T-helper 9 cell (primary cell): ENCODE results near the gene IL10RB.
A peak's percentile ranks its signal among the peaks of the same experiment; 100 is the strongest.

Source experiments
- DNase-seq: peaks from one replicate; pipeline ENCODE4 v3.0.0-alpha.2; 2020

Gene IL10RB

DNA sequence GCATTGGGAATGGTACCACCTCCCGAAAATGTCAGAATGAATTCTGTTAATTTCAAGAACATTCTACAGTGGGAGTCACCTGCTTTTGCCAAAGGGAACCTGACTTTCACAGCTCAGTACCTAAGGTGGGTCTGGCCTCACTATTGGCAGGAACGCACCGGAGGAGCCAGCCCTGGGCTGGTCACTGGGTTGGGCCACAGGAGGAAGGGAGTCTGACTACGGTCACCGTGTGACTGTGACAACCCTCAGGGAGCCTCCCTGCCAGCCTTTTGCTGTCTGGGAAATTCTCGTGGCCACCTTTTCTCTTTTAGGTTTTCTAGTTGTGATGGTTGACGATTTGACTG, 2.2 kb downstream of the IL10RB start:
- DNase-seq = no peak

DNA sequence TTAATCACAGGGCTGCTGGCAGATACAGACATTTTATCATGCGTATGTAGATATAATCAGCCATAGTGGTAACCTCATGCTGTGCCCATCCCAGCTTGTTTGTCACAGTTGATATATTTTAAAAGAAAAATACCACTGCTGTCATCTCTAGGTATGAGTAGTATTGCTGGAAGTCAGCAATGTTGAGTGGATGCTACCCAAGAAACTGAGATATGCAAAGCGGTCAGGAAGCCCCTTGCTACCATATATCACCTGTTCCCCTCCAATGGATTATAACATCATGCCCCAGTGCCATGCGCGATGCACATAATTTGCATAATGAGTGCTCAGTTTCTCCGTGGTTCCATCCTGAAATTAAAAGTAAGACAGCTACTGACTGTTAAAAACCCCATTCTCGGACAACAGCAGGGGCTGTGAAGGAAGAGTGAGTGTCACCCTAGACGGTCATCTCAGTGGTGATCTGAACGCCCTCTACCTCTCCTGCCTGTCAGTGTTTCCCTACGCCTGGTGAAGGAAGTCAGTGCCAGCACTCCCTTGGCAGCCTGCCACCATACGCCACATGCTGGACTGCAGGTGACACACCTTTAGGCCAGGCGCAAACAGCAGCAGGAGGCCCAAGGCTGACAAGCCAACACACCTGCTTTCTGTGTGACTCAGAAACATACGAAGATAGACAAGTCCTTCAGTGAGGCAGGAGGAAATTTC, 2.7 kb downstream of the IL10RB start:
- peak; percentile 21 for DNase-seq

GRCh38 chr21:33270986-33271385, 4.8 kb downstream of the IL10RB start:
- no peak for DNase-seq

- DNase-seq = no peak
Measured at GRCh38 chr21:33273044-33273443, 6.9 kb downstream of the IL10RB start.

GRCh38 chr21:33278721-33279120, 12.6 kb downstream of the IL10RB start:
- DNase-seq = no peak

- no peak for DNase-seq
Measured at GRCh38 chr21:33279330-33279820, 13.2 kb downstream of the IL10RB start.

GRCh38 chr21:33281096-33281652, 15.0 kb downstream of the IL10RB start:
- no peak for DNase-seq

DNA sequence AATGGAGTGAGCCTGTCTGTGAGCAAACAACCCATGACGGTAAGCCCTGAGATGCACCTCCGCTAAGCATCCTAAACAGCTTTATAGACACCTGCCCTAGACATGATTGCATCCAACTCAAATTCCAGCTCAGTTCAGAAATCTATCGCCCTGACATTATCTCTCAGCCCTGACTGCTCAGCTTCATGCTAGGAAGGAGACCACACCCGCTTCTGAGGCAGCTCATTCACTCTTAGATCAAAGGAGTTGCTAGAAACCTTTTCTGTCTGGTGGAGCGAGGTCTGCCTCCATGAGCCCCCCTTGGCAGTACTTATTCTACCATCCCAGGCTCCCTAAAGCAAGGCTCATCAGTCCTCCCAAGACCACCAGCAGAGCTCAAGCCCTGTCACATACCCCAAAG, 17.0 kb downstream of the IL10RB start:
- DNase-seq = no peak

DNA sequence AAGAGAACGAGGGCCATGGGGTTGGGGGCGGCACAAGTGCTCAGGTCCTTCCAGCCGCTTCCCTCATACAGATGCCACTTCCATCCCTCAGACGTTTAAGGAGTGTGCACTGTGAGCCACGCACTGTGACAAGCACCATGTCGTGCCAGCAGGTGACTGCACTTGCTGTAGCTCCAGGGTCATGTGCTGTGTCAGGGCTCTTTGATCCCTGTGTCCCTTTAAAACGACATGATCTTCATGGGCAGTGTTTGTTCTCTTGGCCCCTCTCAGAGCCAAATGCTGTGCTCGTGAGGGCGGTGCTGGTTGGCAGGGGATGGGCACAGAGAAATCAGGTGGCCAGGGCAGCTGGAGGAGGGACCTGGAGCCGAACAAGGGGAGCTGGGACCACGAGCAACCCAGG, 19.9 kb downstream of the IL10RB start:
- no peak for DNase-seq

DNA sequence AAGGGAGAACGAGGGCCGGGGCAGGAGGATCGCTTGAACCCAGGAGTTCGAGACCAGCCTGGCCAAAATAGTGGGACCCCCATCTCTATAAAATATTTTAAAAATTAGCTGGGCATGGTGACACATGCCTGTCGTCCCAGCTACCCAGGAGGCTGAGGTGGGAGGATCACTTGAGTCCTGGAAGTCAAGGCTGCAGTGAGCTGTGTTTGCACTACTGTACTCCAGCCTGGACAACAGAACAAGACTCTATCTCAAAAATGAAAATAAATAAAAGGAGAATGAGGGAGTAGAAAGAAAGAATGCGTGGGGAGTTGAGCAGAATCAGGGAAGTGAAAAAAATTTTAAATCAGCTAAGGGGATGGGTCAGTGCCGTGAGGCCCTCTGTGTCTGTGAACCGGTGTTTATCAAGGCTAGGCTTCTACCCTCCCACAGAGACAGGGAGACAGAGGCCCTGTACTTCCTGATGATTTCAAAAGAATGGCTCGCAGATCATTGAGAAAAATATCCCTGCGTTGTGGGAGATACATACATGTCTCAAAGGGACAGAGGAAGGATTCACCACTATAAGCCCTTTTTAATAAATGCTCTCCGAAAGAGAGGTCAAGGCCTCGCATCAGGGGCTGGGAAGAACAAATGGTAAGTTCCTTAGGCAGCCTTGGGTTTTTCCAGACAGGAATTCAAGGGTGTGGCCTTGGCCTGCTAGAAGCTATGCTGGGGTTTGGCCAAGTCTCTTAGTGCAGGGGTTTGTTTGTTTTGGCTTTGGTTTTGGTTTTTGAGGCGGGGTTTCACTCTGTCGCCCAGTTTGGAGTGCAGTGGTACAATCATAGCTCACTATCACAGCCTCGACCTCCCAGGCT, 20.7 kb downstream of the IL10RB start:
- no peak for DNase-seq

GRCh38 chr21:33289199-33289819, 23.1 kb downstream of the IL10RB start:
- no peak for DNase-seq

DNA sequence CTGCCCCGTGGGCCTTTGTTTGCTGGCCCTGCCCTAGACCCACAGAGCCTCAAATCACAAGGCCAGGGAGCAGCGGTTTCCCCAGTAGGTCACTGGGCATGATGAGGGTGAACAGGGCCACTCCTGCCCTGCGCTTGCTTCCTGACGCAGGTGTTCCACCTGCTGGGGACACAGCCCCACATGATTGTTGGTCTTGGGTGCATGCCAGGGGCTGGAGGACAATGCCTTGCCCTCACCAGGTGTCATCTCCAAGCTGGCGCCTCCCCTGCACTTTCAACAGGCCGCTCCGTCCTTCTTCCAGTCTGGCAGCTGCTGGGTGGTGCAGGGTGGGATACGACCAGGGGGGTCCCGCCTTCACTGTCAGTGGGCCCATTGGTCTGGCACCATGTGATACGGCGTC, 24.3 kb downstream of the IL10RB start:
- DNase-seq = no peak

- DNase-seq = no peak
Measured at GRCh38 chr21:33291686-33292085, 25.5 kb downstream of the IL10RB start.

GRCh38 chr21:33292724-33293123, 26.6 kb downstream of the IL10RB start:
- no peak for DNase-seq

DNA sequence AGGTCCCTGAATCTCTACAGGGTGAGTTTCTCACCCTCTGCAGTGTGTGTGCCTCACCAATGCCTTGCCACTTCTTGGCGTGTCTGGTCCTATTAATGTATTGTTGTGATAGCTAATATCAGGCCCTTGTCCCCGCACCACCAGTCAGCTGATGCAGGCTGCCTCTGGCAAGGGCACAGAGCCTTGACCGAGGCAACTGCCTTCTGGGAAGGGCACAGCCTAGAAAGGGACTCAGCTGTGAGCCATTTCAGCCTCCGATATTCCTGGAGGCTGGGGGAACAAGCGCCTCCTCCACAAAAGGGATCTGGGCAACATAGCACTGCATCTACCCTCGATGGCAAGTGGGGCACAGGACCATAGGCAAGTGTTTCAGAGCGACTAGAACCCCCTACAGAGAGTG, 27.0 kb downstream of the IL10RB start:
- no peak for DNase-seq

DNA sequence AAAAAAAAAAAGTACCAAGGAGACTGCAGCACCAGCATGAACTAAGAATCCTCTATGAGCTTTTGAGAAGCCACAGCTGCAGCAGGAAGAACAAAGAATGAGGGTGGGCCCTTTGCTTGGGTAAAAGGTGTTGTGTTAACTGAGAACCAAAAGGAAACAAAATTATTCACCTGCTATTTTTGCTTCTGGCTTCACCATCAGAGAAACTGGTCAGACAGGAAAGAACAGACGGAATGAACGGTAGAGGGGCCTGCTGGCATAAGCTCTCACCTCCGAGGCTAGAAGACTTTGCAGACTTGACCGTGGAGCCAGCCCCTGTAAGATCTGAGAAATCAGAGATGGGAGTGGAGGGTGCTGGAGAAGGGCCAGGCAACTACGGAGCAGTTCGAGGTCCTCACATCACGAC, 27.6 kb downstream of the IL10RB start:
- DNase-seq = no peak

DNA sequence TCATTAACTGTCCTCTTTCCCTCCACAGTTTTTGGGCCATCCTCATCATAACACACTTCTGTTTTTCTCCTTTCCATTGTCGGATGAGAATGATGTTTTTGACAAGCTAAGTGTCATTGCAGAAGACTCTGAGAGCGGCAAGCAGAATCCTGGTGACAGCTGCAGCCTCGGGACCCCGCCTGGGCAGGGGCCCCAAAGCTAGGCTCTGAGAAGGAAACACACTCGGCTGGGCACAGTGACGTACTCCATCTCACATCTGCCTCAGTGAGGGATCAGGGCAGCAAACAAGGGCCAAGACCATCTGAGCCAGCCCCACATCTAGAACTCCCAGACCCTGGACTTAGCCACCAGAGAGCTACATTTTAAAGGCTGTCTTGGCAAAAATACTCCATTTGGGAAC, 30.0 kb downstream of the IL10RB start:
- no peak for DNase-seq

GRCh38 chr21:33299181-33299752, 33.1 kb downstream of the IL10RB start:
- no peak for DNase-seq

DNA sequence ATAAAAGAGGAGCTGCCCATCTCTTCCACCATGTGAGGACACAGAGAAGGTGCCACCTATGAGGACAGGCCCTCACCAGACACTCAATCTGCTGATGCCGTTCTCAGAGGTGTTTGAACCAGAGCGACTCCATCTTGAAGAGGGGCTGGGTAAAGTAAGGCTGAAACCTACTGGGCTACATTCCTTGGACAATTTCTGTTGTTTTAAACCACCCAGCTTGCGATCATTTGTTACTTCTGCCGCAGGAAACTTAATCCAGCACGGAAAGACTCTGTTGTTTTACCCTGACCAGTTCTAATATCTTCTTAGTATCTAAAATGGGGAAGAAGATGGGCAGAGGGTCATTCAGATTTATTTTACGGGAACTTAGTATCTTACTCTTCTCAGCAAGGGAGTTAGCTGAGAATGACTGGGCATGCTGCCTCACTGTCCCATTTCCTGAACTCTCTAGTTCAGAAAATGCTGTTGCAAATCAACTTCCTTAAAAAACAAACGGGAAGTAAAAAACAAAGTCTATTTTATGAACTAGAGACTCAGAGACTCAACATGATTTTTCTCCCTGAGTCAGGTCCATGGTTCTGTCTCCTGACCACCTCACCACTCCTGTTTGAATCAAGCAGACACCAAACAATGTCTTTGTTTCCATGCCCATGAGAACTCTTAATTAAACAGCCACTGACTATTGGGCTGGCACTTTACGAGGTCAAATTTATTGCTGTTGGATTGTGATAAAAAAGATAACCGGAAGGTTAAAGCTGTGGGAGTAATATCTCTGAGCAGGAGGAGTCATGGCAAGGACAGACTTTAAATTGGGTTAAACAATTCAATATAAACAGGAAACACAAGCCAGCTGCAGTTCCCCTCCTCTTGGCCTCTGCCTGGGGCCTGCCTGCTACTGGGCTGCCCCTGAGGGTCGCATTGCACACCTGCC, 34.8 kb downstream of the IL10RB start:
- DNase-seq = no peak

GRCh38 chr21:33301632-33302002, 35.5 kb downstream of the IL10RB start:
- DNase-seq = no peak

GRCh38 chr21:33302055-33302454, 35.9 kb downstream of the IL10RB start:
- DNase-seq = no peak

- no peak for DNase-seq
Measured at GRCh38 chr21:33302796-33303195, 36.6 kb downstream of the IL10RB start.
